GM12892 (cell line): ENCODE measurements around the gene FBXO17.
A peak's percentile ranks its signal among the peaks of the same experiment; 100 is the strongest.
"Not testable (repeated sequence)": the region's sequence is repeated elsewhere in the genome, so short reads cannot be mapped to it uniquely, and the experiment has no call there.

Experiments used
- DNase-seq: peaks from one replicate; pipeline ENCODE4 v3.0.0; 2011; ENCODE audit not compliant: insufficient read length
- FAIRE-seq: peaks from 2 replicates; lab custom pipeline; 2011; peaks lifted over from hg19 to GRCh38; lab: Jason Lieb, UNC
- POLR2A ChIP-seq: IDR thresholded peaks from 2 replicates; pipeline ENCODE4 v1.6.1; 2011; ENCODE audit warnings: low read depth, low read length, control low read depth
- POLR2AphosphoS5 ChIP-seq: IDR thresholded peaks from 2 replicates; pipeline ENCODE4 v1.6.1; 2011; ENCODE audit warnings: low read depth, low read length, control low read depth
- TAF1 ChIP-seq: IDR thresholded peaks from 2 replicates; pipeline ENCODE4 v1.6.1; 2011; ENCODE audit warnings: low read depth, mild to moderate bottlenecking, control low read depth, low read length, borderline replicate concordance

FBXO17 gene

DNA sequence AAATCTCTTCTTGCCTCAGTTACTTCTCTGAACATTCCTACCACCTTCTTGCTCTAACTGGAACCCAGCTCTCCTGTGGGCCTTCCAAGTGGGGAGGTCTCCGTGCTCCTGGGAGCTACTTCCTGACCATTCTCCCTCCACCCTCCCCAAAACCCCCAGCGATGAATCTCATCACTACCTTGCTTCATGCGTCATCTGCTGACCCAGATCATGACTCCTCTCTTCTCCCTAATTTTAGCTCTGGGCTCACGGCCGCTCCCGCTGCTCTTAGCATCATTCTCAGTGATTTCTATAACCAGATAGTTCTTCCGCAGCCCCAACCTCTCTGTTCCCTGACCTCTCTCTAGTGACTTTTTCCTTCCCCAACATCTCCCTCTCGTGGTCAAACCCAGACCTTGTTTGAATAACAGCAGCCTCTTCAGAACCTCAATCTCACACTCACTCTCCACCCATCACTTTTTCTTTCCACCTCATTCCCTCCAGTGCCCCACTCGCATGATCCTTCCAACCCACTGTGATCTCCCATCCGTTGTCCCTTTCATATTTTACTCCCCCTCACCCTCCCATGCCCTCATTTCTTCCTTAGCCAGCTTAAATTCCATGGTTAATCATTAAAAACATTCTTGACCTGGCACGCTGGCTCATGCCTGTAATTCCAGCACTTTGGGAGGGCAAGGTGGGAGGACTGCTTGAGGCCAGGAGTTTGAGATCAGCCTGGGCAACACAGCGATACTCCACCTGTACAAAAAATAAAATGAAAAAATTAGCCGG, 23.0 kb downstream of the FBXO17 start:
- DNase-seq = no peak
- TF ChIP-seq TAF1 (no peak), POLR2AphosphoS5 (no peak), POLR2A (no peak)
- FAIRE-seq = no peak

DNA sequence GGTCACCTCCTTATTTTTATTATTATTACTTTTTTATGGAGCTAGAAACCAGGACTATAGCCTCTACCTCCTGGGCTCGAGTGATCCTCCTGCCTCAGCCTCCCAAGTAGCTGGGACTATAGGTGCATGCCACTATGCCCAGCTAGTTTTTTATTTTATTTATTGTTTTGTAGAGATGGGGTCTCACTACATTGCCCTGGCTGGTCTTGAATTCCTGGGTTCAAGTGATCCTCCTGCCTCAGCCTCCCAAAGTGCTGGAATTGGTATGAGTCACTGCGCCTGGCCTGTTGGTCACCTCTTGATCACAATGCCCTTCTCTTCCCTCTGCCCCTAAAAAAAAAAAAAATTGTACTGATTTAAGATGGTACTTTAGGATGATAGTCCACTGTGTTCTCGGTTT, 24.4 kb downstream of the FBXO17 start:
- no peak for FAIRE-seq
- no peak for DNase-seq

DNA sequence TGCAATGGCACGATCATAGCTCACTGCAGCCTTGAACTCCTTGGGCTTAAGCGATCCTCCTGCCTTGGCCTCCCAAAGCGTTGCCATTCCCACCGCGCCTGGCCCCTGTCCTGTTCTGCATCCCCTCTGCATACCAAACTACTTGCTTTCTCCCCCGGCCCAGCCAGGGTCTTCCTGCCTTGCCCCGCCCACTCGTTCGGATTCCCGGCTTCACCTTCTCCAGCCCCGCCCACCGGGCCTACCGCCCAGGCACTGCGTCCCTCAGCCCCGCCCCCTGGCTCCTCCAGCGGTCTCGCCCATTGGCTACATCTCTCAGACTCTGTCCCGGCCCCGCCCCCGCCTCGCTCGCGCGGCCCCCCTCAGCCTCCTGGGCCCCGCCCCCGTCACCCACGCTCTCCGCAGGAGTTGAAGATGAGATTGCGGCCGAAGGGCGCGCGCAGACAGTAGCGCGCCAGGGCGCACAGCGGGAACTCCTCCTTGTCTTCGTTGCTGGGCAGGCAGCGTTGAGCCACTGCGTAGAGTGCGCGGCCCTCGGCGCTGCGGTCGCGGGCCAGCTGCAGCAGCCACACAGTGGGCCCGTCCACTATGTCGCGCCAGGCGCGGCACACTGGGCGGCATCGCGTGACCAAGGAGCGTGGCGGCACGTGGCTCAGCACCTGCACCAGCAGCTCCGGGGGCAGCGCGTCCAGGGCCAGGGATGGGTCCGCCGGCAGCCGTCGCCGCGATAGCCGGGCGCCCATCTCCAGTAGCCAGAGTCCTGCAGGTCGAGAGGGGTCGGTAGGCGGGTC, 25.8 kb downstream of the FBXO17 start:
- TF ChIP-seq POLR2A (no peak), TAF1 (no peak), POLR2AphosphoS5 (no peak)
- no peak for FAIRE-seq

More for the DNA sequence above, 24.4 kb downstream of the FBXO17 start:
- TF ChIP-seq TAF1 (no peak), POLR2A (no peak), POLR2AphosphoS5 (no peak)

DNA sequence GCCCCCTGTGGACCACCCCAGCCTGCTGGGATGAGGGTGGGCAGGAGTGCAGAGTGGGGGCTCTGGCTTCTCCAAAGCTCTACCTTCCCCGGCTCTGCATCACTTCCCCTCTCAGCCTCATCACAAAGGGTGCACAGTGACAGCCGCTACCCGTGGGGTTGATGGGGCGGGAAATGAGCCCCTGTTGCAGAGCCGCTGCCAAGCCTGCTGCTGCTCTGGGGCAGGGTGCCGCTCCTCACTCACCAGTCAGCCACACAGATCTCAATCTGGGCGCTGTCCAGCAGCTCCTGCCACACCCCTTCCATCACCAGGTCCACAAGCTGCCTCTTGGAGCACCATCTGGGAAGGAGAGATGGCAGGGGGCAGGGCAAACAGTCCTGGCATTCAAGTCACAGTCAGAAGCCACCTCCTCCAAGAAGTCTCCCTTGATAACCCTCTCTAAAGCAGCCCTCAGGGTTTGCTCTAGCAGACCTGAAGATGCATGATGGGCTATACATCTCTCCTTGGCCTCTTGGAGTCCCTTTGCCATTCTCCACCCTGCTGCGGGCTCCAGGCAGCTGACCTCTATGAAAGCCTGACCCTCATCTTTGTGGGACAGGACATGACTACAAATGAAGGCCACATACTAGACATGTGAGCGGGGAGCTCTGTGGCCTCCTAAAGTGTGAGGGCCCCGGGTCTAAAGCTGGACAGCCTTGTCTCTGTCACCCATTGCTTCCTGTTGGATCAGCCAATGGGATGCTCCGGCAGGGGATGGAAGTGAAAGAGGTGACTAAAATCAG, 29.1 kb downstream of the FBXO17 start:
- FAIRE-seq (no peak), DNase-seq (no peak)
- TF ChIP-seq POLR2AphosphoS5 (no peak), TAF1 (no peak), POLR2A (no peak)

More for the DNA sequence above, 25.8 kb downstream of the FBXO17 start:
- DNase-seq = peak; percentile 68

DNA sequence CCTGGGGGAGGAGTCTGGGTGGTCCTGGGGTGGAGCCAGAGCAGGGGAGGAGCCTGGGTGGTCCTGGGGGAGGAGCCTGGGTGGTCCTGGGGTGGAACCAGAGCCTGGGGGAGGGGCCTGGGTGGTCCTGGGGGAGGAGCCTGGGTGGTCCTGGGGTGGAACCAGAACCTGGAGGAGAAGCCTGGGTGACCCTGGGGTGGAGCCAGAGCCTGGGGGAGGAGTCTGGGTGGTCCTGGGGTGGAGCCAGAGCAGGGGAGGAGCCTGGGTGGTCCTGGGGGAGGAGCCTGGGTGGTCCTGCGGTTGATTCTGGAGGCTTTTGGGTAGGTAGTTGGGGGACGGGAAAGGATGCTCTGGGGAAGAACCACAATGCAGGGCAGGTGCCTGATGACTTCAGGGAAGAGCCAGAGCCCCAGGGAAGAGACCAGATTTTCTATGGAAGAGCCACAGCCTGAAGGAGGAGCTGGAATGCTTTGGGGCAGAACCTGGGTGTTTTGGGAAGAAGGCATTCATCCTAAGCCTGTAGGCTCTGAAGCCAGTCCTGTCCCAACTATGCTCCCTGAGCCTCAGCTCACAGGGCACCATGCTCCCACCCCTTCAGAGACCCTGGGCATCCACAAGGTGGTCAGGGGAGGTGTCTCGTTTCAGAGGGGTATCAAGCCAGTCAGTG, 29.8 kb downstream of the FBXO17 start:
- TF ChIP-seq POLR2A = no peak
- TF ChIP-seq TAF1 = no peak
- no peak for TF ChIP-seq POLR2AphosphoS5
- no peak for FAIRE-seq

DNA sequence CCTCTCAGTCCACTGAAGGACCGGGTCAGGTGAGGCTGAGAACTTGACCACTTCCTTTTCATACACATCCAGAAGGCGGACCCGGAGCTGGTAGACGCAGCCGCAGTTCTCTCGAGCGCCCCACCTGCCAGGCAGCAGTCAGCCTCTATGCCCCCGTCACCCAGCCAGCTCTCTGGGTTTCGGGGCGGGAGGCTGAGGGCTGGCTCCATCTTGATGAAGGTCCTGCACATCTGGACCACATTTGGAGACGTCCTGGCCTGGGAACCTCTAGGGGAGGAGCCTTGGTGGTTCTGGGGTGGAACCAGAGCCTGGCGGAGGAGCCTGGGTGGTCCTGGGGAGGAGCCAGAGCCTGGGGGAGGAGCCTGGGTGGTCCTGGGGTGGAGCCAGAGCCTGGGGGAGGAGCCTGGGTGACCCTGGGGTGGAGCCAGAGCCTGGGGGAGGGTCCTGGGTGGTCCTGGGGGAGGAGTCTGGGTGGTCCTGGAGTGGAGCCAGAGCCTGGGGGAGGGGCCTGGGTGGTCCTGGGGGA, 30.5 kb downstream of the FBXO17 start:
- DNase-seq = no peak
- FAIRE-seq = no peak
- no peak for TF ChIP-seq POLR2A
- TF ChIP-seq TAF1 = no peak
- no peak for TF ChIP-seq POLR2AphosphoS5

More for the DNA sequence above, 29.8 kb downstream of the FBXO17 start:
- no peak for DNase-seq

DNA sequence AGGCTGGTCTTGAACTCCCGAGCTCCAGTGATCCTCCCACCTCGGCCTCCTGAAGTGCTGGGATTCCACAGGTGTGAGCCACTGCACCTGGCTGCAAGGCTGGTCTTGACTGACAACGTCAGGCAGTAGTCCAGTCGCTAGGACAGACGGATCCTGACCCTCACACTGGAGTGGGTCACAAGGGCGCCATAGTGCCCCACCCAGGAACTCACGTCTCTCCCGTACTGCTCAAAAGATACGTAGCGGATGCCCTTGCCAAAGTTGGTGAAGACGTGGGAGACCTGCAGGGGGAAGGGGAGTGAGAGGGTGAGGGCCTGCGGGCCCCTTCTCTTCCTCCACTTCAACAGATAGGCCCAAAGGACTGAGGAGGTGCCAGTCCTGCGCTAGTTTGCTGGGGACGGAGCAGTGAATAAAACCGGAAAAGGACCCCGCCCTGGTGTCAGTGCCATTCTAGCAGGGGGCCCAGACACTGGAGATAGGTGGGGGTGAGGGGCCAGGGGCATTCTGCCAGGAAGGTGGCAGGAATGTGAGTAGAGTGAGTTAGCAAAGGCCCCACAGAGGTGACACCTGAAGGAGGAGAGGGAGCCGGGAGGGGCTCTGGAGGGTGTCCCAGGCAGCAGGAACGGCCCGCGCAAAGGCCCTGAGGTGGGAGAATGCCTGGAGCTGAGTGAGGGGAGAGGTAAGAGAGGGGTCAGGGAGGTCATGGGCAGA, 32.9 kb downstream of the FBXO17 start:
- FAIRE-seq = no peak
- TF ChIP-seq TAF1 (no peak), POLR2A (no peak), POLR2AphosphoS5 (no peak)
- no peak for DNase-seq

DNA sequence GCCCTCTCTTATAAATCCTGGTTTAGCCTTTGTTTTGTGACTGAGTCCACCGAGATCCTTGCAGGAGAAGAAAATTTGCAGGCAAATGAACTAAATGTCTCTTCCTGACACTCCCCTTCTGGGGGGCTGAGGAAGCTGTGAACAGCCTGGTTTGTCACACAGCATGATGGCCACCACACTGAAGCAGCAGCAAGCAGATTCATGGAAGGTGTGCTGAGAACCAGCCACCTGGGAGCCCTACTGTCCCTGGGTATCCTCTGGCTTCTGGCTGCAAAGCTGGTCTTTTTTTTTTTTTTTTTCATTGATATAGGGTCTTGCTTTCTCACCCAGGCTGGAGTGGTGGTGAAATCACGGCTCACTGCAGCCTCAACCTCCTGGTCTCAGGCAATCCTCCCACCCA, 33.6 kb downstream of the FBXO17 start:
- DNase-seq (no peak), FAIRE-seq (no peak)
- TF ChIP-seq TAF1 = no peak

DNA sequence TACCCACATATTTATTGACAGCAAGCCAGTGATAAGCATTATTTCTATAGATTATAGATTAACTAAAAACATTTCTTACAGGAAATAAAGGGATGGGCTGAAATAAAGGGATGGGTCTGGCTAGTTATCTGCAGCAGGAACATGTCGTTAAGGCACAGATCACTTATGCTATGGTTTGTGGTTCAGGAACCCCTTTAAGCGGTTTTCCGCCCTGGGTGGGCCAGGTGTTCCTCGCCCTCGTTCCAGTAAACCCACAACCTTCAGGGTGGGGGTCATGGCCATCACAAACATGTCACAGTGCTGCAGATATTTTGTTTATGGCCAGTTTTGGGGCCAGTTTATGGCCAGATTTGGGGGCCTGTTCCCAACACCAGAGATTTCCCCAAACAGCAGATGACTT, 34.1 kb downstream of the FBXO17 start:
- not testable (repeated sequence) for DNase-seq, FAIRE-seq

DNA sequence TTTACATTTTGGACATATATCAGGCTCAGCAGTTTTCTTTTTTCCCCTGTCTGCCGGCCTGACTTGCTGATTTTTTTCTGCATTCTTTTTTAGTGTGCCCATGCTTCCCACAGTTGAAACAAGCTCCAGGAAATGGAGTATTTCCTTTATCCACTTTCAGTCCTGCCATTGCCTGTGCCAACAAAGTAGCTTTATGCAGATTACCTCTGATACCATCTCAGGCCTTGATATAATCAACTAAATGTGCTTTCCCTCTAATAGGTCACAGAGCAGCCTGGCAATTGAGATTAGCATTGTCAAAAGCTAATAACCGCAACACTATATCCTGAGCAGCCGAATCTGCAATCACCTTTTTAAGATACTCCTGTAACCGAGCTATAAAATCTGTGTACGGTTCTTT, 35.6 kb downstream of the FBXO17 start:
- TF ChIP-seq POLR2A (no peak), TAF1 (no peak), POLR2AphosphoS5 (no peak)
- DNase-seq (no peak), FAIRE-seq (no peak)

DNA sequence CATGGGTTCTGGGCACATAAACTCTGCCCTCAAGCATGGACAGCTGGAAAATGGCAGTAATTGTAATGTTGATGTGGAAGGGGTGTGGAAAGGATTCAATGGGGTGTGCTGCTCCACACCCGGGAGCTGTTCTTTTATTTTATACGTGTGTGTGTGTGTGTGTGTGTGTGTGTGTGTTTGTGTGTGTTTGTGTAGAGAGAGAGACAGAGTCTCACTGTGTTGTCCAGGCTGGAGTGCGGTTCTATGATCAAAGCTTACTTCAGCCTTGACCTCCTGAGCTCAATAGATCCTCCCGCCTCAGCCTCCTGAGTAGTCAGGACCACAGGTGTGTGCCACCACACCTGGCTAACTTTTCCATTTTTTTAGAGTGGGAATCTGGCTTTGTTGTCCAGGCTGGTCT, 42.0 kb downstream of the FBXO17 start:
- DNase-seq (no peak), FAIRE-seq (no peak)
- TF ChIP-seq POLR2A (no peak), POLR2AphosphoS5 (no peak)
